ENCODE results near the gene ABHD15. TPM values are rescaled to one million over a fixed set of nuclear protein-coding genes. Genes with fewer than 3 reads are reported as not detected.

ABHD15 gene
- total and polyA plus RNA-seq, 2 donors (not counting 1 experiment from before 2014, with no cell fraction given) = 10.9 to 44.1 TPM

DNA sequence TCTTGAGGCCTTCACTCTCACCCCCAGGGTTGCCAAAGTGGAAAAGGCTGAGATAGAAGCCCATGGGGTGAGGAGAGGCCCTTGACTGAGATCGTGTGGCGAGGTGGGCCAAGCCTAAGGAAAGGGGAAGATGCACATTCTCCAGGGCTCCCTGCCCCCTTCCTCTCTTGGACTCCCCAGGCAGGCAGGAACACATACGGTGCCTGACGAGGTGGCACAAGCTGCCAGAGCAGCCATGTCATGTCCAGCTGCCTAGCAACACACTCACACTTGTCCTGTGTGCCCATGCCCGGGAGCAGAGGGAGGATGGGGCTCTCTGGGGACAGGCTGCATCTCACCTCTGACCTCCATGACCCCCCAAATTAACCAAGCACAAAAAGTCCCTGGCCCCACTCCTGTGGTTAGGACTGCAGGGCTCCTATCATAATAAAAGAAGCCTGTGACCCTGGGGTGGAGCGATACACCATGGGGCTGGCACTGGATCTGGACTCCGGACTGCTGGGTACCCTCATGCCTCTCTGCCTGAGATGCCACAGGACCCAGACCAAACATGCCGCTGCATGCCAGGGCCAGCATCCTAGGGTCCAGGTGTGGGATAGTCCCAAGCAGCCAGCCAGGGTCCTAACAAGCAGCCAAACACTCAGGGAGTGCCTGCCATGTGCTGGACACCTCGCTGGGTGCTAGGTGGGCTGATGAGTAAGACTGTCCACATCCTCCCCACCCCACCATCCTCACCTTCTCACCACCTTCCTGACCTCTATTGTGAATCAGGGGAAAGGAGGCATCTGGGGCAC, 20.0 kb upstream of the ABHD15 start:
- Histone ChIP-seq H2AFZ (ENCODE audit: insufficient read depth, low read depth, low read length, poor library complexity, severe bottlenecking) (no peak overlapping the region), H3K27ac (ENCODE audit: low read length in 2 of 2) (no peak overlapping the region), H3K79me2 (ENCODE audit: control insufficient read depth, insufficient read depth, low read length) (peaks cover 74% of the 10 kb centered on the region), H3K4me3 (ENCODE audit: control extremely low read depth in 1 of 5, extremely low read depth in 1 of 5, insufficient read depth in 1 of 5, low read depth in 2 of 5, low read length in 4 of 5) (no peak overlapping the region), H3K36me3 (replicated peaks in 1 of 2; ENCODE audit: control extremely low read depth in 1 of 2, control insufficient read depth in 1 of 2, extremely low read depth in 1 of 2, insufficient read depth in 2 of 2, low read length in 1 of 2) (peaks cover 0 to 9% of the 10 kb centered on the region in 2 experiments), H3K9me3 (ENCODE audit: control extremely low read depth in 1 of 3, control insufficient read depth in 2 of 3, insufficient read depth in 1 of 3, low read length in 2 of 3) (peaks cover 0 to 2% (median 0%) of the 10 kb centered on the region in 3 donors), H4K20me1 (ENCODE audit: control insufficient read depth, insufficient read depth, low read length, poor library complexity, severe bottlenecking) (peaks cover 45% of the 10 kb centered on the region), H3K4me2 (replicated peaks; ENCODE audit: low read depth, low read length, poor library complexity, severe bottlenecking) (no peak overlapping the region), H3K9ac (ENCODE audit: low read length) (no peak overlapping the region), H3K27me3 (replicated peaks in 1 of 4; ENCODE audit: control extremely low read depth in 1 of 4, control insufficient read depth in 3 of 4, insufficient read depth in 4 of 4, low read length in 3 of 4) (no peaks in the 10 kb centered on the region), H3K4me1 (ENCODE audit: control insufficient read depth in 2 of 2, insufficient read depth in 2 of 2, low read length in 2 of 2) (peaks cover 56 to 63% of the 10 kb centered on the region in 2 donors)
- Mint-ChIP-seq H3K27me3 (no peaks in the 10 kb centered on the region), H3K4me3 (peak overlapping the region; percentile 62), H3K9me3 (ENCODE audit: insufficient read depth) (no peaks in the 10 kb centered on the region), H3K4me1 (peaks cover 68% of the 10 kb centered on the region), H3K27ac (peak overlapping the region; percentile 37)
- ATAC-seq (ENCODE audit: low read depth) (no peak), DNase-seq (no peak)
- intact Hi-C loops (cut with micrococcal nuclease) = no loop called here
- TF ChIP-seq EZH2 (IDR thresholded peaks at IDR 0.05; ENCODE audit: borderline replicate concordance, insufficient read depth, low read depth, low read length, poor library complexity, severe bottlenecking) = no peak
- TF ChIP-seq, protein P1, sequence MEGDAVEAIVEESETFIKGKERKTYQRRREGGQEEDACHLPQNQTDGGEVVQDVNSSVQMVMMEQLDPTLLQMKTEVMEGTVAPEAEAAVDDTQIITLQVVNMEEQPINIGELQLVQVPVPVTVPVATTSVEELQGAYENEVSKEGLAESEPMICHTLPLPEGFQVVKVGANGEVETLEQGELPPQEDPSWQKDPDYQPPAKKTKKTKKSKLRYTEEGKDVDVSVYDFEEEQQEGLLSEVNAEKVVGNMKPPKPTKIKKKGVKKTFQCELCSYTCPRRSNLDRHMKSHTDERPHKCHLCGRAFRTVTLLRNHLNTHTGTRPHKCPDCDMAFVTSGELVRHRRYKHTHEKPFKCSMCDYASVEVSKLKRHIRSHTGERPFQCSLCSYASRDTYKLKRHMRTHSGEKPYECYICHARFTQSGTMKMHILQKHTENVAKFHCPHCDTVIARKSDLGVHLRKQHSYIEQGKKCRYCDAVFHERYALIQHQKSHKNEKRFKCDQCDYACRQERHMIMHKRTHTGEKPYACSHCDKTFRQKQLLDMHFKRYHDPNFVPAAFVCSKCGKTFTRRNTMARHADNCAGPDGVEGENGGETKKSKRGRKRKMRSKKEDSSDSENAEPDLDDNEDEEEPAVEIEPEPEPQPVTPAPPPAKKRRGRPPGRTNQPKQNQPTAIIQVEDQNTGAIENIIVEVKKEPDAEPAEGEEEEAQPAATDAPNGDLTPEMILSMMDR (IDR thresholded peaks at IDR 0.05) = no peak
- ChIA-PET CTCF (interaction anchor here (0.5 to 24.3 kb wide), 8 partner anchors 8 to 322 kb away, joined by 3 to 336 read pairs (median 4); no protein-coding TSS in a partner anchor), POLR2A (interaction anchor here (0.5 to 0.6 kb wide), 2 partner anchors 138 to 1754 kb away, joined by 5 read pairs; no protein-coding TSS in a partner anchor)
- WGBS (ENCODE audit: insufficient coverage) = 100% methylated on average over 3 of the region's 9 CpGs

Data from B cell (primary cell).